H1 (cell line): ENCODE data around the gene FAM120A. TPM values are rescaled to one million over a fixed set of nuclear protein-coding genes. Genes with fewer than 3 reads are reported as not detected.

ENCODE experiments used
- CTCF ChIA-PET: fragments of 300-600 bp; sonication (Branson Sonifier 250); formaldehyde crosslinking; loops from one replicate; lab custom pipeline; 2021; ENCODE audit not compliant: partially characterized antibody; lab: Charles Lee
- POLR2A ChIA-PET: fragments of 300-600 bp; sonication (Branson Sonifier 250); formaldehyde crosslinking; loops from one replicate; lab custom pipeline; 2021; ENCODE audit warnings: inconsistent platforms; ENCODE audit not compliant: partially characterized antibody; lab: Charles Lee
- DNase-seq, 2 experiments: peaks; one replicate each; pipeline versions ENCODE4 v3.0.0 to v3.0.0-alpha.2; 2010 to 2022; ENCODE audit warnings: low spot score in 2 of 2, low read depth in 1 of 2, mixed read lengths in 1 of 2
- FAIRE-seq: peaks from 2 replicates; lab custom pipeline; 2011; peaks lifted over from hg19 to GRCh38; lab: Jason Lieb, UNC
- H2AFZ ChIP-seq: 2 replicates; pipeline ENCODE4 v1.8.1; 2012; ENCODE audit warnings: low read length, inconsistent platforms
- H2AK5ac ChIP-seq: 2 replicates; pipeline ENCODE4 v1.6.1; 2013; ENCODE audit warnings: low read depth, low read length
- H2BK120ac ChIP-seq: replicated peaks from 2 replicates; pipeline ENCODE3; 2013; ENCODE audit warnings: low read depth, low read length, inconsistent platforms
- H2BK12ac ChIP-seq: 2 replicates; pipeline ENCODE4 v1.6.1; 2013; ENCODE audit warnings: low read depth, low read length
- H2BK15ac ChIP-seq: 2 replicates; pipeline ENCODE4 v1.6.1; 2013; ENCODE audit warnings: low read length
- H2BK20ac ChIP-seq: 2 replicates; pipeline ENCODE4 v1.6.1; 2013; ENCODE audit warnings: low read length
- H2BK5ac ChIP-seq: 2 replicates; pipeline ENCODE4 v1.6.1; 2013; ENCODE audit warnings: low read depth, low read length
- H3K14ac ChIP-seq: 2 replicates; pipeline ENCODE4 v1.6.1; 2013; ENCODE audit warnings: inconsistent platforms; ENCODE audit not compliant: insufficient read length
- H3K18ac ChIP-seq: 2 replicates; pipeline ENCODE4 v1.6.1; 2013; ENCODE audit warnings: low read length; ENCODE audit errors: extremely low read depth
- H3K23ac ChIP-seq: 2 replicates; pipeline ENCODE4 v1.6.1; 2013; ENCODE audit warnings: inconsistent platforms; ENCODE audit not compliant: insufficient read length
- H3K23me2 ChIP-seq: 2 replicates; pipeline ENCODE4 v1.6.1; 2013; ENCODE audit warnings: low read depth, low read length
- H3K27ac ChIP-seq: 2 replicates; pipeline ENCODE4 v1.6.1; 2011; ENCODE audit warnings: low read depth, low read length, inconsistent platforms
- H3K27me3 ChIP-seq, 4 experiments: replicated peaks in 1 of 4; 1 replicate in 1 of 4; 2 replicates in 3 of 4; pipeline versions ENCODE4 v1.6.1 to v1.8.1; 2011 to 2013; ENCODE audit warnings: low read length in 3 of 4, mild to moderate bottlenecking in 3 of 4, inconsistent platforms in 2 of 4, mixed read lengths in 2 of 4, moderate library complexity in 1 of 4; ENCODE audit not compliant: control insufficient read depth in 3 of 4, insufficient read depth in 3 of 4; ENCODE audit errors: extremely low read depth in 1 of 4
- H3K36me3 ChIP-seq, 4 experiments: 2 replicates each; pipeline versions ENCODE4 v1.6.1 to v1.8.1; 2011 to 2013; ENCODE audit warnings: mild to moderate bottlenecking in 4 of 4, low read length in 3 of 4, moderate library complexity in 2 of 4, control low read depth in 1 of 4, inconsistent platforms in 1 of 4; ENCODE audit not compliant: insufficient read depth in 4 of 4, control insufficient read depth in 2 of 4
- H3K4ac ChIP-seq: replicated peaks from 2 replicates; pipeline ENCODE3; 2013; ENCODE audit warnings: low read length, low read depth, mixed read lengths, inconsistent platforms; ENCODE audit not compliant: insufficient read length
- H3K4me1 ChIP-seq, 4 experiments: replicated peaks in 1 of 4; 1 replicate in 1 of 4; 2 replicates in 3 of 4; pipeline versions ENCODE4 v1.6.1 to v1.8.1; 2011 to 2013; ENCODE audit warnings: low read length in 3 of 4, inconsistent platforms in 2 of 4, mixed read lengths in 1 of 4; ENCODE audit not compliant: insufficient read depth in 4 of 4, control insufficient read depth in 3 of 4
- H3K4me2 ChIP-seq, 2 experiments: 2 replicates each; pipeline versions ENCODE4 v1.6.1 to v1.8.1; 2011 to 2013; ENCODE audit warnings: low read depth in 2 of 2, low read length in 2 of 2, control low read depth in 1 of 2, inconsistent platforms in 1 of 2, mild to moderate bottlenecking in 1 of 2; ENCODE audit not compliant: insufficient read depth in 1 of 2
- H3K4me3 ChIP-seq, 4 experiments: fragments of 200-600, 300-600 bp in 1 of 4; sonication (generic), shearing (Covaris generic), sonication (Bioruptor Twin) in 1 of 4; 2 replicates each; pipeline versions ENCODE4 v1.5.1 to v1.8.1; 2011 to 2016; ENCODE audit warnings: low read length in 4 of 4, low read depth in 3 of 4, control low read depth in 2 of 4, inconsistent platforms in 2 of 4, mild to moderate bottlenecking in 2 of 4, mixed read lengths in 1 of 4, moderate library complexity in 1 of 4; ENCODE audit not compliant: insufficient read depth in 2 of 4; ENCODE audit errors: extremely low read depth in 1 of 4
- H3K56ac ChIP-seq: replicated peaks from 2 replicates; pipeline ENCODE3; 2013; ENCODE audit warnings: low read depth, mild to moderate bottlenecking, mixed read lengths, low read length, inconsistent platforms; ENCODE audit not compliant: insufficient read length
- H3K79me1 ChIP-seq: 2 replicates; pipeline ENCODE4 v1.6.1; 2013; ENCODE audit warnings: low read depth, low read length, control low read depth
- H3K79me2 ChIP-seq, 2 experiments: 2 replicates each; pipeline versions ENCODE4 v1.6.1 to v1.8.1; 2012 to 2013; ENCODE audit warnings: low read length in 2 of 2, mild to moderate bottlenecking in 2 of 2, inconsistent platforms in 1 of 2; ENCODE audit not compliant: insufficient read depth in 2 of 2, control insufficient read depth in 1 of 2
- H3K9ac ChIP-seq, 4 experiments: replicated peaks in 1 of 4; 1 replicate in 1 of 4; 2 replicates in 3 of 4; pipeline versions ENCODE4 v1.6.1 to v1.8.1; 2011 to 2013; ENCODE audit warnings: low read depth in 3 of 4, low read length in 3 of 4, control low read depth in 2 of 4, mild to moderate bottlenecking in 2 of 4, moderate library complexity in 2 of 4, inconsistent platforms in 1 of 4; ENCODE audit errors: extremely low read depth in 1 of 4
- H3K9me3 ChIP-seq, 2 experiments: 2 replicates each; pipeline versions ENCODE4 v1.6.1 to v1.8.1; 2012 to 2013; ENCODE audit warnings: mild to moderate bottlenecking in 2 of 2, moderate library complexity in 2 of 2, control low read depth in 1 of 2, inconsistent platforms in 1 of 2, low read depth in 1 of 2, low read length in 1 of 2, mixed read lengths in 1 of 2; ENCODE audit not compliant: insufficient read depth in 2 of 2
- H4K20me1 ChIP-seq, 2 experiments: replicated peaks in 1 of 2; 2 replicates each; pipeline versions ENCODE3 to v1.8.1; 2011 to 2013; ENCODE audit warnings: inconsistent platforms in 2 of 2, low read length in 2 of 2, mild to moderate bottlenecking in 1 of 2; ENCODE audit not compliant: insufficient read depth in 2 of 2, control insufficient read depth in 1 of 2
- H4K5ac ChIP-seq: 2 replicates; pipeline ENCODE4 v1.6.1; 2013; ENCODE audit warnings: low read length, low read depth, mixed read lengths, inconsistent platforms; ENCODE audit not compliant: insufficient read length
- H4K8ac ChIP-seq: 2 replicates; pipeline ENCODE4 v1.8.0; 2013; ENCODE audit warnings: mild to moderate bottlenecking, moderate library complexity, low read length, inconsistent platforms; ENCODE audit not compliant: insufficient read depth; ENCODE audit errors: extremely low read depth
- H4K91ac ChIP-seq: replicated peaks from 2 replicates; pipeline ENCODE3; 2013; ENCODE audit warnings: low read length, mixed read lengths, inconsistent platforms; ENCODE audit not compliant: insufficient read length
- EZH2 ChIP-seq: fragments of 200-600 bp; sonication (generic); IDR thresholded peaks from 2 replicates; pipeline ENCODE4 v1.7.1; 2012; ENCODE audit warnings: low read depth, mild to moderate bottlenecking, moderate library complexity, low read length, inconsistent platforms; ENCODE audit not compliant: severe bottlenecking
- PHF8 ChIP-seq: fragments of 200-600 bp; sonication (generic); conservative IDR thresholded peaks from 2 replicates; pipeline ENCODE4 v1.7.1; 2012; ENCODE audit warnings: low read depth, mild to moderate bottlenecking, inconsistent platforms, low read length, moderate library complexity
- SRF ChIP-seq: IDR thresholded peaks from 2 replicates; pipeline ENCODE4 v1.6.1; 2011; ENCODE audit warnings: mild to moderate bottlenecking, low read depth, low read length, moderate library complexity
- SUZ12 ChIP-seq: fragments of 200-600 bp; sonication (generic); IDR thresholded peaks from 2 replicates; pipeline ENCODE4 v1.6.1; 2012; ENCODE audit warnings: mild to moderate bottlenecking, inconsistent platforms, low read length, moderate library complexity, mixed read lengths
- YY1 ChIP-seq: IDR thresholded peaks from 2 replicates; pipeline ENCODE4 v1.6.1; 2011; ENCODE audit warnings: low read depth, mild to moderate bottlenecking, low read length
- WGBS, 2 experiments: shearing (Covaris generic) in 1 of 2; methylation state at CpG; one replicate each; pipeline versions ENCODE4 v1.1.6 to v1.1.7; 2013 to 2015; ENCODE audit warnings: low lambda C conversion rate in 2 of 2, mixed read lengths in 2 of 2, inconsistent platforms in 1 of 2, low coverage in 1 of 2, missing lambda C conversion rate in 1 of 2; ENCODE audit not compliant: insufficient replicate concordance in 2 of 2, insufficient coverage in 1 of 2, insufficient read length in 1 of 2; ENCODE audit errors: extremely low coverage in 1 of 2, missing lambda C conversion rate in 1 of 2; 5-methylcytosine and 5-hydroxymethylcytosine counted together
- polyA plus RNA-seq, 7 experiments: library from polyadenylated mRNA; depleted of rRNA in 3 of 7; stranded (reverse) in 5 of 7; unstranded in 2 of 7; fragments of >200 nt in 5 of 7; fragments of 200-250 nt in 2 of 7; gene quantifications; 1 replicate in 5 of 7; 2 replicates in 1 of 7; 4 replicates in 1 of 7; pipeline versions ENCODE4 v1.2.1 to v1.2.3, GENCODE V29; 2011 to 2013; ENCODE audit warnings: missing spikeins in 2 of 7, mixed read lengths in 2 of 7
- total RNA-seq: library from RNA; stranded (reverse); fragmentation: NEBNext Ultra II Directional; extraction: Animal tissue kit (Norgen Biotek cat#: 25700); gene quantifications from 2 replicates; pipeline ENCODE4 v1.2.1, GENCODE V29; 2021

Gene FAM120A
- total and polyA plus RNA-seq, 2 of the 8 experiments (the other 6 are each of a cell fraction or from before 2014, with no cell fraction given) = 24.9 to 54.7 TPM

GRCh38 chr9:93532141-93532540 lies 80.7 kb downstream of the FAM120A start:
- Histone ChIP-seq H3K4ac (no peak overlapping the region), H3K9me3 (no peaks in the 10 kb centered on the region), H3K36me3 (peaks cover 0 to 40% (median 11%) of the 10 kb centered on the region in 4 experiments; a peak in 6 of 8 replicates), H2BK12ac (no peak overlapping the region), H3K9ac (no peak overlapping the region)
- no peak for TF ChIP-seq EZH2
- no peak for TF ChIP-seq YY1
- no peak for TF ChIP-seq SRF
- TF ChIP-seq PHF8 = no peak
- TF ChIP-seq SUZ12 = no peak
- TF ChIP-seq, all 59 proteins: peak for 0
- no peak overlapping the region for H3K27ac ChIP-seq
- no peaks in the 10 kb centered on the region; a peak in 1 of 4 replicates for H3K79me2 ChIP-seq
- H4K20me1 ChIP-seq = peaks cover 3 to 5% of the 10 kb centered on the region in 2 experiments
- POLR2A ChIA-PET = no interaction called here
- CTCF ChIA-PET = no interaction called here
- H3K4me1 ChIP-seq = no peaks in the 10 kb centered on the region
- no peak overlapping the region for H3K4me3 ChIP-seq
- no peak for FAIRE-seq
- H3K23me2 ChIP-seq = no peaks in the 10 kb centered on the region
- no peak overlapping the region for H2AFZ ChIP-seq
- H3K4me2 ChIP-seq = no peak overlapping the region
- WGBS, 2 experiments = 96% methylated on average over 8 of the region's 8 CpGs; no CpG with 5 or more reads in 1 of the 2 experiments
- no peak overlapping the region for H2BK15ac ChIP-seq
- no peak for DNase-seq
- H2AK5ac ChIP-seq = no peak overlapping the region
- H3K18ac ChIP-seq = no peak overlapping the region
- peaks cover 3% of the 10 kb centered on the region; the same call in 1 of the 2 replicates for H3K79me1 ChIP-seq
- no peak overlapping the region for H2BK5ac ChIP-seq
- no peak overlapping the region for H2BK20ac ChIP-seq
- H3K23ac ChIP-seq = no peak overlapping the region
- H3K27me3 ChIP-seq = no peaks in the 10 kb centered on the region
- H3K56ac ChIP-seq = no peak overlapping the region
- H3K14ac ChIP-seq = no peak overlapping the region
- no peak overlapping the region for H4K91ac ChIP-seq
- H2BK120ac ChIP-seq = no peak overlapping the region
- H4K8ac ChIP-seq = no peak overlapping the region; the same call in 1 of the 2 replicates
- no peak overlapping the region for H4K5ac ChIP-seq
